Measurements from ENCODE around the gene SEC14L6. TPM values are rescaled to one million over a fixed set of nuclear protein-coding genes. Genes with fewer than 3 reads are reported as not detected.
"Not testable (repeated sequence)": the region's sequence is repeated elsewhere in the genome, so short reads cannot be mapped to it uniquely, and the experiment has no call there.

Gene SEC14L6
- total RNA-seq, 1 experiment from 2014 or later, result not detected

- no peaks in the 10 kb centered on the region for H3K4me1 ChIP-seq (replicated peaks)
- no peaks in the 10 kb centered on the region for H3K36me3 ChIP-seq
- H3K27me3 ChIP-seq (replicated peaks), result no peaks in the 10 kb centered on the region; the same call in 1 of the 2 replicates
- no peaks in the 10 kb centered on the region for H3K9me3 ChIP-seq (replicated peaks)
- H3K27ac ChIP-seq, result no peak overlapping the region
- no peak overlapping the region for H3K4me3 ChIP-seq
- DNase-seq (ENCODE audit: low read depth in 1 of 2, low spot score in 2 of 2), result no peak
These were observed 15.1 kb upstream of the SEC14L6 start for GRCh38 chr22:30561402-30562189.

- not testable (repeated sequence) for H3K36me3 ChIP-seq; DNase-seq (ENCODE audit: low read depth in 1 of 2, low spot score in 2 of 2); H3K27ac ChIP-seq; H3K4me3 ChIP-seq; H3K9me3 ChIP-seq (replicated peaks); H3K4me1 ChIP-seq (replicated peaks); H3K27me3 ChIP-seq (replicated peaks)
These were observed 14.2 kb upstream of the SEC14L6 start for GRCh38 chr22:30560643-30561202.

GRCh38 chr22:30559889-30560288 is 13.3 kb upstream of the SEC14L6 start:
- H3K27ac ChIP-seq, result no peak overlapping the region
- H3K36me3 ChIP-seq, result no peaks in the 10 kb centered on the region
- DNase-seq (ENCODE audit: low read depth in 1 of 2, low spot score in 2 of 2), result no peak
- H3K27me3 ChIP-seq (replicated peaks), result no peaks in the 10 kb centered on the region
- no peaks in the 10 kb centered on the region for H3K9me3 ChIP-seq (replicated peaks)
- H3K4me1 ChIP-seq (replicated peaks), result no peaks in the 10 kb centered on the region
- no peak overlapping the region for H3K4me3 ChIP-seq

GRCh38 chr22:30557243-30557642 is 10.7 kb upstream of the SEC14L6 start:
- H3K27me3 ChIP-seq (replicated peaks), result no peaks in the 10 kb centered on the region
- no peak for DNase-seq (ENCODE audit: low read depth in 1 of 2, low spot score in 2 of 2)
- no peak overlapping the region for H3K27ac ChIP-seq
- H3K9me3 ChIP-seq (replicated peaks), result no peaks in the 10 kb centered on the region
- no peaks in the 10 kb centered on the region for H3K4me1 ChIP-seq (replicated peaks)
- no peaks in the 10 kb centered on the region for H3K36me3 ChIP-seq
- no peak overlapping the region for H3K4me3 ChIP-seq

- H3K36me3 ChIP-seq, result no peaks in the 10 kb centered on the region
- H3K4me1 ChIP-seq (replicated peaks), result no peaks in the 10 kb centered on the region
- no peaks in the 10 kb centered on the region for H3K9me3 ChIP-seq (replicated peaks)
- no peak for DNase-seq (ENCODE audit: low read depth in 1 of 2, low spot score in 2 of 2)
- H3K27me3 ChIP-seq (replicated peaks), result no peaks in the 10 kb centered on the region
- H3K27ac ChIP-seq, result no peak overlapping the region
- no peak overlapping the region for H3K4me3 ChIP-seq
These were observed 9.8 kb upstream of the SEC14L6 start for GRCh38 chr22:30556388-30556787.

- no peaks in the 10 kb centered on the region for H3K36me3 ChIP-seq
- H3K27ac ChIP-seq, result no peak overlapping the region
- H3K4me1 ChIP-seq (replicated peaks), result no peaks in the 10 kb centered on the region
- DNase-seq (ENCODE audit: low read depth in 1 of 2, low spot score in 2 of 2), result no peak
- H3K4me3 ChIP-seq, result no peak overlapping the region
- H3K27me3 ChIP-seq (replicated peaks), result no peaks in the 10 kb centered on the region
- H3K9me3 ChIP-seq (replicated peaks), result no peaks in the 10 kb centered on the region
These were observed 9.0 kb upstream of the SEC14L6 start for GRCh38 chr22:30555282-30556210.

- H3K27me3 ChIP-seq (replicated peaks), result 0 out of 2 replicates have a peak, but pooled peaks cover 6% of the 10 kb centered on the region
- H3K36me3 ChIP-seq, result no peaks in the 10 kb centered on the region
- H3K4me3 ChIP-seq, result no peak overlapping the region
- no peaks in the 10 kb centered on the region for H3K9me3 ChIP-seq (replicated peaks)
- no peak for DNase-seq (ENCODE audit: low read depth in 1 of 2, low spot score in 2 of 2)
- no peak overlapping the region for H3K27ac ChIP-seq
- no peaks in the 10 kb centered on the region for H3K4me1 ChIP-seq (replicated peaks)
These were observed 7.4 kb upstream of the SEC14L6 start for GRCh38 chr22:30553971-30554370.

- Histone ChIP-seq H3K27ac (no peak overlapping the region), H3K4me1 (replicated peaks) (no peaks in the 10 kb centered on the region), H3K36me3 (no peaks in the 10 kb centered on the region), H3K4me3 (no peak overlapping the region), H3K9me3 (replicated peaks) (no peaks in the 10 kb centered on the region), H3K27me3 (replicated peaks) (0 out of 2 replicates have a peak, but pooled peaks cover 6% of the 10 kb centered on the region)
- no peak for DNase-seq (ENCODE audit: low read depth in 1 of 2, low spot score in 2 of 2)
These were observed 6.2 kb upstream of the SEC14L6 start for GRCh38 chr22:30552719-30553118.

- H3K27ac ChIP-seq; H3K4me3 ChIP-seq; H3K4me1 ChIP-seq (replicated peaks); DNase-seq (ENCODE audit: low read depth in 1 of 2, low spot score in 2 of 2); H3K9me3 ChIP-seq (replicated peaks); H3K27me3 ChIP-seq (replicated peaks); H3K36me3 ChIP-seq: not testable (repeated sequence)
These were observed 5.3 kb upstream of the SEC14L6 start for GRCh38 chr22:30551813-30552212.

GRCh38 chr22:30547188-30547587 is 647 bp upstream of the SEC14L6 start:
- H3K27me3 ChIP-seq (replicated peaks), result peaks cover 17% of the 10 kb centered on the region

GRCh38 chr22:30542811-30543188 is 3.7 kb downstream of the SEC14L6 start:
- H3K9me3 ChIP-seq (replicated peaks), result no peaks in the 10 kb centered on the region
- no peak for DNase-seq (ENCODE audit: low read depth in 1 of 2, low spot score in 2 of 2)
- H3K4me1 ChIP-seq (replicated peaks), result no peaks in the 10 kb centered on the region
- no peak overlapping the region for H3K4me3 ChIP-seq
- peaks cover 27% of the 10 kb centered on the region for H3K27me3 ChIP-seq (replicated peaks)
- no peak overlapping the region for H3K27ac ChIP-seq
- no peaks in the 10 kb centered on the region for H3K36me3 ChIP-seq

More at GRCh38 chr22:30547188-30547587, 647 bp upstream of the SEC14L6 start:
- Histone ChIP-seq H3K4me1 (replicated peaks) (no peaks in the 10 kb centered on the region), H3K9me3 (replicated peaks) (no peaks in the 10 kb centered on the region), H3K36me3 (no peaks in the 10 kb centered on the region), H3K27ac (no peak overlapping the region), H3K4me3 (no peak overlapping the region)
- DNase-seq (ENCODE audit: low read depth in 1 of 2, low spot score in 2 of 2), result no peak

- Histone ChIP-seq H3K4me3 (no peak overlapping the region), H3K27ac (no peak overlapping the region), H3K36me3 (no peaks in the 10 kb centered on the region), H3K27me3 (replicated peaks) (peaks cover 33% of the 10 kb centered on the region), H3K4me1 (replicated peaks) (no peaks in the 10 kb centered on the region), H3K9me3 (replicated peaks) (no peaks in the 10 kb centered on the region)
- DNase-seq (ENCODE audit: low read depth in 1 of 2, low spot score in 2 of 2), result no peak
These were observed 4.4 kb downstream of the SEC14L6 start for GRCh38 chr22:30541961-30542810.

- peaks cover 35% of the 10 kb centered on the region for H3K27me3 ChIP-seq (replicated peaks)
- H3K9me3 ChIP-seq (replicated peaks); H3K36me3 ChIP-seq; H3K27ac ChIP-seq; DNase-seq (ENCODE audit: low read depth in 1 of 2, low spot score in 2 of 2); H3K4me3 ChIP-seq; H3K4me1 ChIP-seq (replicated peaks): not testable (repeated sequence)
These were observed 5.0 kb downstream of the SEC14L6 start for GRCh38 chr22:30541511-30541910.

Data from SJSA1 (cell line).